ENCODE results near the gene KIAA0825.

The KIAA0825 gene

DNA sequence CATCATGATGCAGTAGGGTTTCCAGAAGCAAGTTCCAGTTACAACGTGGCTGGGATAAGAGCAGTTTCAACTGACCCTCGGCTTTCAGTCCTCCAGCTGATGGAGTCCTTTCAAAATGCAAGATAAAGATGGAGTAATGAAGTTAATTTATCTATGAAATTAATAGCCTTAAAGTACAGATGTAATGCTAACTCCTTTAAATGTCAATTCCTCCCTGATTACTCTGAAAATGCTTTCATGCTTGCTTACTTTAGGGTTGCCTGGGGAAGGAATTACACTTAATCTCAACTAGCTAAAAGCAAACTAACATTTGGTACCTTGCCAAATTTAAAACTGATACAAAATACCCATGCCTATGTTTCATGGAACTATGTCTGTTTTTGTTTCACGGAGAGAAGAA, 178.4 kb downstream of the KIAA0825 start:
- no peak for DNase-seq (ENCODE audit: low read depth)

DNA sequence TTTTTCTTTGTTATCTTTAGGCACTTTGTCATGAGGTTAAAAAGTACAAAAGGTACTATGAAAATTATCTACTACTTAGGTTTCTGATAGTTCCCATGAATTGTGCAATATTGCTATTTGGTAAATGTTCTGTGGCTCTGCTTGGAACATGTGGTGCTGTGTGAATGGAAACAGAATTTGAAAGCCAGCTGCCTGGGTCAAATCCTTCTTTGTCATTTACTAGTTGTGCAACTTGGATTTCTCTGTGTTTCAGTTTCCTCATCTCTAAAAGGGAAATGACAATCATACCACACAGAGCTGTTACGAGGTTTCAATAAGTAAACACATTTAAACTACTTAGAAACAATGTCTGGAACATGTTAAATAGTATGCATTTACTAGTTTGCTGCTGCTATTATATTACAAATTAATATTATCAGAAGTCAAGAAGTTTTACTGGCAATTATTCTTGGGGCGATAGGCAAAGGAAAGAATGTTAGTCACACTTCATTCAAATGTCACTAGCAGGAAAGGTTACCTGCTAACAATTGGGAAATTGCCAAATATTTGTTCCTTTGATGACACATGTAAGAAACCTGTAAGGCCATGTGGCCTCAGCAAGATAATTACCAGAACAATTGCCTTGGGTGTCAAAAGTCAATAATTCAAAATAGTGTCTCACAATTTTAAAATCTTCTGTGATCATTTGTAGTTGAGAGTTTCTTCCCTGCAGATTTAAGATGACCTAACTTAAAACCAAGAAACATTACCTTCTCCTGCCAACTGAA, 184.8 kb downstream of the KIAA0825 start:
- peak; percentile 81 for DNase-seq (ENCODE audit: low read depth)

DNA sequence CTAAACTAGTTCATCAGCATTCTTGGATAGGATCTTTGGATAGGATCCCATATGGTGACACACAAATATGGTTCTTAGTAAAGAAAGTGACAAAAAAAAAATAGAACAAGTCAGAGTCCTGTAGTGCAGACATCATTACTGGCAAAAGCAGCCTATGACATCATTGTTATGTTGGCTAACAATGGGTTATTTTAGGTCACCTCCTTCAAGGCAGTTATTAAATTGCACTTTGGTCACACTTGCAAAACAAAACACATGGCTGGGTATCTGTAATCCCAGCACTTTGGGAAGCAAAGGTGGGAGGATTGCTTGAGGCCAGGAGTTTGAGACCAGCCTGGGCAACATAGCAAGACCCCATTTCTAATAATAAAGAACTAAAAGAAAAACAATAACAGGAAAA, 185.9 kb downstream of the KIAA0825 start:
- peak; percentile 57 for DNase-seq (ENCODE audit: low read depth)

DNA sequence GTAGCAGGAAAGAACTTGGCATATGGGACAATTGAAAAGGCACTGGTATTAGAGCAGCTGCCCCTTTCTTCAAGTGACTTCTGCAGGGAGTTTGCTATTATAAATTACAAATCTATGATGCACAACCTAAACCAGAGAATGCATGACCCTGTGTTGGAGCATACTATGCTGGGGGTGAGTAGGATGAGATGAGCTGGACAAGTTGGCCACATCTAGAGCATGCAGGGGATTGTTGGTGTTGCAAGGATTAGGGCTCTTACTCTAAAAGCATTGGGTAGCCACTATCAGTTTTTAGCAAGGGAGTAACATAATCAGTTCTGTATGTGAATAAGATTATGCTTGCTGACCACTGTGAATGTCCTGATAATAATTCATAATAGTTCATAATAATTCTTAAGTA, 186.7 kb downstream of the KIAA0825 start:
- no peak for DNase-seq (ENCODE audit: low read depth)

DNA sequence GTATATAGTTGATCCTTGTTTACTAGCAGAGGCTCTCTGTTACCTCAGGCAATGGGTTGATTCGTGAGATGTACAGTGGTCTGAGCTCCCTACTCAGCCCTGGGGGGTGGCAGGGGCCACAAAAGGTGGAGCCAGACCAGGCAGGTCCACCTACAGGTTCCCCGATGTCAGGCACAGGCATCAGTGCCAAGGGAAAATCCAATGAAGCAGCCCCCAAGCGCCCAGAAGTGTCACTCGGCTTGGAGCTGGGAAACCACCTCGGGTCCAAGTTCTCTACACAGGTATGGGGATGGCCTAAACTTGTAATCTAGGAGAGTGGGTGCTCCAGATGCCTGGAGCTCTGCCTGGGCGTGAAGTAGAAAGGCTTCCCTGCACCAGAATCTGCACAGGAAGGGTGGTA, 188.8 kb downstream of the KIAA0825 start:
- no peak for DNase-seq (ENCODE audit: low read depth)

DNA sequence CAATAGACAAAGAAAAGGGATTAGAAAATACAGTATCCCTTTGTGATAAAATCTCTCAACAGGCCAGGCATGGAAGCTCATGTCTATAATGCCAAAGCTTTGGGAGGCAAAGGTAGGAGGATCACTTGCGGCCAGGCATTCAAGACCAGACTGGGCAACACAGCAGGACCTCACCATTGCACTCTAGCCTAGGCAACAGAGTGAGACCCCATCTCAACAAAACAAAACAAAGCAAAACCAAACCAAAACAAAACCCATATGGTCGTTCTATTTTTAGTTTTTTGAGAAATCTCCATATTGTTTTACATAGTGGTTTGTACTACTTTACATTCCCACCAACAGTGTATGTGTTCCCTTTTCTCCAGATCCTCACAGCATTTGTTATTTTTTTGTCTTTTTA, 193.0 kb downstream of the KIAA0825 start:
- no peak for DNase-seq (ENCODE audit: low read depth)

DNA sequence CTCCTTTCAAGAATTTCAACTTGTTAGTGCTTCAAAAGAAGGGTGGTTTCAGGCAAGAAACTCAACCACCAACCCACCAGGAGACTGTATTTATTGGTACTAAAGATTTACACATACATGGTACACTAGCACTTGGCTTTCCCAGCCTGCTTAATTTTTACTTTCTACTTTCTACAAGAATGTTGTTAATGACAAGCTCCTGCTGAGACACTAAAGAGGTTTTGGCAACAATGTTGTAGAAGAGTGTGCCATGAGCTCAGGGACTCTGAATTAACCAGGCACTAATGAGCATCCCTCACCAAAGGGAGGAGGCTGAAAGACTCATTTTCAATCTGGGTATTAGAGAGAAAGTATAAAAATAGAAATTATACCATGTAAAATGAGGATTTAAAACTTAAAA, 195.0 kb downstream of the KIAA0825 start:
- no peak for DNase-seq (ENCODE audit: low read depth)

DNA sequence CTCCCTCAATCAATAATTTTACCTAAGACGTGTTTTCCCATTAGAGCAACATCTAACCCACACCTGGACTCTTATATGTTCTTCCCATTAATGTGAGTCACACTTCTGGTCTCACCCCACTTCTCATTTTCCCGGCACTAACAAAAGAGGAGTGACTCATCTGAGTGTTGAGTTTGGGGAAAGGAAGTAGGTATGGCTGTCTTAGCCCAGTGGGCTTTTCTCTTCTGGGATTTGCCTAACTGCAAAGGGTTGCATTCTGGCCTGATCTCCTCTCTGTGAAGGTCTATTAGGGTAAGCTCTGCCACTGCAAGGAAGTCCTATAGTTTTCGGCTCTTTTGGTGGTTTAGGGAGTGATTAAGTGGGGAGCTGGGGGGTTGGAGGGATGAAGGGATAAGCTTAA, 195.6 kb downstream of the KIAA0825 start:
- DNase-seq (ENCODE audit: low read depth) = no peak

DNA sequence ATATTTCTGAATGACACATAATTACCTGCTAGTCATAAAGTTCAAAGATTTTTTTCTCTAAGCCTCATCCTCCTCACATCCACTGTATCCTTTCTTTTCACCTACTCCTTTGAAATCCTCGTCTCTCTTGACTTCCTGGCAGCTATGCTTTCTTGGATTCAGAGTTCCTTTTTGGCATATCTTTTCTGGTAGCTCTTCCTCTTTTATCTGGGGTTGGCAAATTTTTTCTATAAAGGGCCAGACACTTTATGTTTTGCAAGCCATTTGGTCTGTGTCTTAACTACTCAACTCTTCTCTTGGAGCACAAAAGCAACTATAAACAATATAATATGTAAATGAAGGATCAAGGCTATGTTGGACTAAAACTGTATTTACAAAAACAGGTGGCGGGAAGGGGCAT, 197.5 kb downstream of the KIAA0825 start:
- no peak for DNase-seq (ENCODE audit: low read depth)

DNA sequence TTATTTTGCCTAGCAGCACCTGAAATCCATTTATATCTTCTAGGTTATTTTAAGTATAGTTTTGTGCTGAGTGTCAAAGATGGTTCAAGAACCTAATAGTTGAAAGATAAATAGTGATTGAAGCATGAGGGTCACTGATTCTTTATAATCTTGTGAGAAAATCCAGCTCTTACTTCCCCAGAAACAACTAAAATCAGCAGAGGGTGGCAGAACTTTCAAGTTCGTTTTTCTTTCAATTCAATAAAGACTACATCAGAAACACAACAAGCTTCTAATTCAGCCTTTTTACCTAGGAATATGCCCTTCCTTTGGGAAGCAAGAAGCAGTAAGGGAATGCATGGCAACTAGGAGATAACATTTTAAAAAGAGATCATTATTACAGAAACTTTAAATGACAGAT, 202.6 kb downstream of the KIAA0825 start:
- DNase-seq (ENCODE audit: low read depth) = no peak

DNA sequence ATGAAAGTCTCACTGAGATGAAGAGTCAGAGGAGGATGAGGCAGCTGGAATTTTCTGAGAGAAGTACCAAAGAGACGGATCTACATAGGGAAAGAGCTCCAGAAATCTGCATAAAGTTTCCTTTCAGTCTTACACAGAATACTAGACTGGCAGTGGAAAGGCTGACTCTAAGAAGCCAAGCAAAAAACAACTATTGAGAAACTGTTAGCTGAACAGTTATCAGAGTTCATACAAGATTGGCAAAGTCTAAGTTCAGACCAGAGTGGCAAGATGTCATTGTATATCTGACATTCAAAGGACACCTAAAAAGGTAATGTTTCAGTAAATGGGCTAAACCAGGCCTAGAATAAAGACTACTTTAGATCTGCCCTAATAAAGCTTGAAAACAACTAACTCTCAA, 209.0 kb downstream of the KIAA0825 start:
- DNase-seq (ENCODE audit: low read depth) = no peak

DNA sequence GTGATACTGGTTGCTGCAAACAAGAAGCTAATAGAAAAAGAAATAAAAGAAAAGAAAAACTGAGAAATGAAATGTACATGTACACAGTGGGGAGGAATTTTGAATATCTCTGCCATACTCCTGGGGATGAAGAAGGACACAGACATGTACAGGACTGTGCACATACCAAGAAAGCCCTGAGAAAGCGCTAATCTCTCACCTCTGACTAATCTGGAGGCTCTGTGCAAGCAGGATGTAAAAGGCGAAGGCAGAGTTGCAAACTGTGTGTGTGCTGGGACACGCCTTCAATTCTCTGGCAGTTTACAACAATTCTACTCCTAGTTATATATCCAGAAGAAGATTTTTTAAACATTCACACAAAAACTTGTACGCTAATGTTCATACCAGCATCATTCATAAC, 211.4 kb downstream of the KIAA0825 start:
- DNase-seq (ENCODE audit: low read depth) = no peak

DNA sequence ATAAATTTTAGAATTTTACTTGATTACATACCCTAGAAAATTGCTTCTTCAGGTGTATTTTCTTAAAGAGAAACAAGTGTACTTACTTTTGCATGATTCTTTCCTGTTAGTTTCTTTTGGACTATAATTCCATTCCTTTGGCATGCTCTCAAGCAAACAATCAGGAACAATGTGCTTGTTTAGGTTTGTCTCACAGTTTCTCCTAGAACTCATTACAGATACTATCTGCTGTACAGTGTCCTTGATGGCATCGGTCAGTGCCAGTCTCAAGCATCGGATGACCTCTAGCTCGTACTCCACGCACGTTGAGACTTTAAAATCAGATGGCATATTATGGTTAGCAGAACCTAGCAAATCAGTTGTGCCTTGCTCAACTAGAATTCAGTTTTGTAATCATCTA, 214.9 kb downstream of the KIAA0825 start:
- no peak for DNase-seq (ENCODE audit: low read depth)

DNA sequence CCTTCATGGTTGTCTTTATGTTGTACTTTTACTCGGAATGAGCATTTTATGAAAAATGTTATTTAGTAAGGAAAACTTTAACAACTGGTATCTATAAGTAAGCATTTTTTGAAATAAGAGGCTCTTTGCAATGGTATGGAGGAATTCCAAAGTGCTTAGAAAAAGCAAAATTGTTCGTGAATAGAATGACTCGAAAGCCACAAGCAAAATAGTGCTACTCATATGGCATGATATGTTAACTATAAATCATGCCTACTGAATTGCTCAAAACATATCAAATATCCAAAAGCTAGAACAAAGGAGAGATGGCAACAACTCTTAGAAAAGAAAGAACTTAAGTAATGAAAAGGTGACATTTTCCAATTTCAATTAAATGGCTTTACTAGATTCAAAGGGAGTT, 216.3 kb downstream of the KIAA0825 start:
- no peak for DNase-seq (ENCODE audit: low read depth)

DNA sequence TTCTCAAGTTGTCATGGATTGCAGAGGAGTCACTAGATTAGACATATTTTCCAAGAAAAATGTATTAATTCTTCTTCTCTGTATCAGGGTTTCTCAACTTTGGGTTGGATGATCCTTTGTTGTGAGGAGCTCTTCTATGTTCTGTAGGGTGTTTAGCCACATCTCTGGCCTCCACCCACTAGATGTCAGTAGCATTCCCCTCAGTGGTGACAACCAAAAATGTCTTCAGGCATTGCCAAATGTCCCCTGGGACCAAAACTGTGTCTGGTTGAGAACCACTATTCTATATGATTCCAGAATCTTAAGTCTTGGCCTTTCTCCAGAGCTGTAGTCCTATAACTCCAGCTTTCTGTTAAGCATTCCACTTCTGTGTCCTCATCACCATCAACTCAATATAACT, 220.9 kb downstream of the KIAA0825 start:
- no peak for DNase-seq (ENCODE audit: low read depth)

DNA sequence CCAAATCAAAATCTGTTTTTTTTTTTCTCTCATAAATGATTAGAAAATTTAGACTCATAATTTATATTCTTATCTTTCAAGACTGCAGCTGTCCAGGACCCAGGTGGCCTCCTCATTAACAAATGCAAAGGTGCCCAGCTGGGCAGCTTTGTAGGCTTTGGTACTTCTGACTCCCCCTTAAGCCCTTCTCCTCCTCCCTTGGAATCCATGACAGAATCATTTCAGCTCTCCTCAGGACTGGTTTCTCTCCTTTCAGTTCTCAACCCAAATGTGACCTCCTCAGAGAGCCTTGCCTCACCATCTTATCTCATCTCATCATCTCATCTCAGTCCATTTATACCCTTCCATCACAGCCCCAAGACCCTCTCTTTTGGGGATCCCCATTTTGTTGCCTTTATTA, 221.7 kb downstream of the KIAA0825 start:
- DNase-seq (ENCODE audit: low read depth) = no peak

DNA sequence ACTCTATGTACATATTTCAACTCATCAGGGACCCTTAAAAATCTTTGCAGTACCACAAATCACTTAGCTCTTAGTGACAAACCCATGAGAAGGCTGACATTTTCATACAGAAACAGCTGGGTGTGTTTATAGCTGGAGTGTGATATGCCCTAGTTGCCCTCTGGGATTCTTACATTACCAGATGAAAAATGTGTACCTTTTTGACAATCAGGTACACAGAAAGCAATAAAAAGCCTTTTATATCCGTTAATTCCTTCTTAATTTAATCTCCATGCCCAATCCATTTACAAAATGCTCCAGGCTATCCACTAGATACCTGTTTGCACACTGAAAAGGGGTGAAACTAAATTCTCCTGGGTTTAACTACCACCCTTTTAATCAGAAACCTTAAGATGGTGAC, 222.9 kb downstream of the KIAA0825 start:
- DNase-seq (ENCODE audit: low read depth) = no peak

DNA sequence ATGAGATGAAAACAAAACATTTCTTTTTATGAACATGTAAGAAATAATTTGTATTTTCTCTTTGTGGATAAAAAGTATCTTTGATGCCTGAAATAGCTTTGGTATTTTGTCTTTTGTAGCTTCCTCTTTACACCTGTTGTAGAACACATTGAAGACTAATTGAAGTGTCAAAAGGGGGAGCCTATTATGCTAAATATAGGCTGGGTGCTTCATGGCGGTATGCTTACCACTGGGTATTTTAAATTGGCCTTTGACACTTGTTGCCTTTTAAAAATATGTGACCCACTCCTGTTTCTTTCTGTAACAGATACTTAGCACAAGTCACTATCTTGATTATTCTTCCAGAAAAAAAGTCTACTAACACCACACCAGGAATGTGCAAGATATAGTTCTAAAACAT, 226.4 kb downstream of the KIAA0825 start:
- DNase-seq (ENCODE audit: low read depth) = no peak

DNA sequence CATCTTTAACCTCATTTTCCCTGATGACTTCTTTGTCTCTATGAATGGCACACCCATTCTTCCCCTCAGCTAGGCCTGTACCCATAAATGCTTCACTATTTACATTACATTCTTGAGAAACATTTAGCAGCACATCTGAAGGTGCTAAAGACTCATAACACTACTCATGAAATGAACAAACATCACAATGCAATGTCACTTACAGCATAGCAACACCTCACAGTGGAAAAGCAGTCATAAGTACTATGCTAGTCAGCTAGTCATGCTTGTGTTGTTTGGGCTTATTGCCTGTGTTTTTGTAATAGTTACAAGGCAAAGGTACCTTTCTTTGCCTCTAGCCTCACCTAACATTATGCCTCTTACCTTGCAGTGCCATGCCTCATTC, 228.9 kb downstream of the KIAA0825 start:
- no peak for DNase-seq (ENCODE audit: low read depth)

DNA sequence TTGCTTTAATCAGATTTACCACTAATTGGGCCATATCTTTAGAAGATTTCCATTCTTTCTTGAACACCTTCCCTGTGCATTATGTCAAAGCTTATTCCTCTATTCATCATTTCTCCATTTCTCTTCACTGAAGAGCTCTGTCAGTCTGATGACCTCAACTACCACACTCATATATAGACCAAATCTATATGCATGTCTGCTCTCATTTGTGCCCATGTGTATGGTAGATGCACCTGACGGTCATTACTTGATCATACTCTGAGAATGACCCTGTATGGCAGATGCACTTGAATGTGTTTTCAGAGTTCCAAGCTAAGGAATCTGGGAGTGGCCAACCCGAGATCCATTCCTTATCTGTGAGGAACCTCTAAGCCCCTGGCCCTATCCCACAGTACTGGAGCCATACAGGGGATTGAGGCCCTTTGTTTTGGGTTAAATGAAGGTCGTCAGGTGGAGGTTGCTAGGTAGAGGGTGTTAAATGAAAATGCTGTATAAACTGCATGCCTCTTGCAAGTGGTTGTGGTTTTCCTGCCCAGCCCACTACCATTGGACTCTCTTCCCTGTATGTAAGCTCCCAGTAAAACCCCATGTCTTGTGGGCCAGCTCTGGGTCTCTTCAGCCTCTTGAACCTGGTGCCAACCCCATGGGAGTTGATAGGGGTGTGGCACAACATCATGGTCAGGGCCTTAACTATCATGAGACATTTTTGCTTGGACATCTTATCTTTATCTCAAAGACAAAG, 229.5 kb downstream of the KIAA0825 start:
- DNase-seq (ENCODE audit: low read depth) = no peak

DNA sequence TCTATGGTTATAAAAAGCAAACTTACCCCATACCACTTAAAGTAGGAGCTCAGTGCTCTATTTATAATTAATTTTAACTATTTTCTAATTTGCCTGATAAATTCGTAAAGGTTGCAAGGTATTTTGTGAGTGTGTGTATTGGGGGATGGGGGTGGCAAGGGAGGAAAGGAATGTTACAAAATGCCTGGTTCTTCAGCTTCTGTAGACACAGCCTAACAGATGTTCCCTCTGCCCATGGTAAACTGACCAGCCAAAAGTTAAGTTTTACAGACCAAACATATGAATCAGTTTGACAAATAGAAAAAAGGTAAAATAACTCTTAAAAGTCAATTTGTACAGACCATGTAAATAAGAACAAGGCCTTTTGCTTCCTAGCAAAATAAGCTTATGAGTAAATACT, 232.6 kb downstream of the KIAA0825 start:
- no peak for DNase-seq (ENCODE audit: low read depth)

DNA sequence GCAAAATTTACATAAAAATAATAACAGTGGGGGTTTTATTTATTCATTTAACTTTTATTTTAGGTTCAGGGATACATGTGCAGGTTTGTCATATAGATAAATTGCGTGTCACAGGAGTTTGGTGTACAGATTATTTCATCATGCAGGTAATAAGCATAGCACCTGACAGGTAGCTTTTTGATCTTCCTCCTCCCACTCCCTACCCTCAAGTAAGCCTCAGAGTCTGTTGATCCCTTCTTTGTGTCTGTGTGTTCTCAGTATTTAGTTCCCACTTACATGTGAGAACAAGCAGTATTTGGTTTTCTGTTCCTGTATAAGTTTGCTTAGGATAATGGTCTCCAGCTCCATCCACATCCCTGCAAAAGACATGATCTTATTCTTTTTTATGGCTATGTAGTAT, 240.3 kb downstream of the KIAA0825 start:
- DNase-seq (ENCODE audit: low read depth) = no peak

DNA sequence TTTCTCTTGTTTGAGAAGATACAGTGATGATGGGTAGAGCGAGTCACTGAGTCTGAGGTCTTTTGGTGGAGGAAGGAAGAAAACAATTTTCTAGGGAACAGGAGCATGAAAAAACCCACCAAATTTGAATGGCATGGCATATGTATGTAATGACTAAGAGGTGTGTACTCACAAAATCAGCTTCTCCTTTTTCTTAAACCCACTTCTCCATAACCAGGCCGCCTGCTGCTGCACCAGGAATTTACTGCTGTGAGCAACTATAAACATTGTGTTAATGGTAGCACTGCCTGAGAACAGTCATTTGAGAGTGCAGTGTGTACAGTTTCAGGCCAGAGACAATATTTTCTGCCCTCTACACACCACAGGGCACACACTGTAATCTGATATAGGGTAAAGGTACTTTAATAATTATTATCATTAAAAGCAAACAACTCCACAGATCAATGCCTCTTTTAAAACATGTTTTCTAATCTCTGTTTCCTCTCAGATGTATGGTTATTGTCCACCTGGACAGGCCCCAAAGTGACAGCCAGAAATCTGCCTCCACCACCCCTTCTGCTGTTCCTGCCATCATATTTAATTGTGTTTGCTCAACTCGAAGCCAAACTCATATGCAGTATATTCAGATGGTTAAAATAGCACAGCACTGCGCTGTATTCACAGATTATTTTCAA, 241.6 kb downstream of the KIAA0825 start:
- no peak for DNase-seq (ENCODE audit: low read depth)

Data from fibroblast of the conjunctiva (primary cell).